Kidney (tissue), 14 donors: ENCODE data around the gene PRKCZ. TPM values are rescaled to one million over a fixed set of nuclear protein-coding genes. Genes with fewer than 3 reads are reported as not detected.

Experiments
- DNase-seq, 5 donors: peaks; one replicate each; pipeline ENCODE4 v3.0.0-alpha.2; 2013 to 2020
- FAIRE-seq: peaks from 2 replicates; lab custom pipeline; 2012; peaks lifted over from hg19 to GRCh38; lab: Jason Lieb, UNC
- H3K27ac ChIP-seq, 2 donors: one replicate each; pipeline ENCODE4 v1.7.0; 2013; ENCODE audit warnings: low read depth in 2 of 2, low read length in 2 of 2, inconsistent platforms in 1 of 2
- H3K27me3 ChIP-seq: one replicate; pipeline ENCODE4 v1.7.1; 2013; ENCODE audit warnings: low read length, inconsistent platforms; ENCODE audit not compliant: control insufficient read depth, insufficient read depth
- H3K36me3 ChIP-seq, 3 donors: one replicate each; pipeline versions ENCODE4 v1.7.0 to v1.7.1; 2013; ENCODE audit warnings: low read length in 3 of 3, control low read depth in 1 of 3, inconsistent platforms in 1 of 3; ENCODE audit not compliant: insufficient read depth in 3 of 3, control insufficient read depth in 2 of 3
- H3K4me1 ChIP-seq, 3 donors: one replicate each; pipeline versions ENCODE4 v1.7.0 to v1.7.1; 2013; ENCODE audit warnings: low read length in 3 of 3, inconsistent platforms in 1 of 3, low read depth in 1 of 3; ENCODE audit not compliant: control insufficient read depth in 2 of 3, insufficient read depth in 2 of 3
- H3K4me3 ChIP-seq, 3 donors: one replicate each; pipeline versions ENCODE4 v1.7.0 to v1.8.1; 2013; ENCODE audit warnings: low read length in 3 of 3, control low read depth in 1 of 3, inconsistent platforms in 1 of 3
- H3K9ac ChIP-seq, 3 donors: one replicate each; pipeline versions ENCODE4 v1.7.0 to v1.7.1; 2013; ENCODE audit warnings: low read length in 3 of 3, control low read depth in 1 of 3, inconsistent platforms in 1 of 3
- H3K9me3 ChIP-seq, 3 donors: one replicate each; pipeline versions ENCODE4 v1.7.0 to v1.7.1; 2013; ENCODE audit warnings: low read length in 3 of 3, control low read depth in 1 of 3, inconsistent platforms in 1 of 3; ENCODE audit not compliant: control insufficient read depth in 2 of 3, insufficient read depth in 1 of 3
- CTCF ChIP-seq: IDR thresholded peaks from 3 replicates; pipeline ENCODE4 v1.5.1; 2012; ENCODE audit warnings: mild to moderate bottlenecking, moderate library complexity, borderline replicate concordance; ENCODE audit not compliant: insufficient read depth; ENCODE audit errors: extremely low read depth
- intact Hi-C: fragments of 100-400 bp; cut with DNase I; formaldehyde crosslinking; loops from one replicate; pipeline ENCODE4 v1.11.1; 2022
- polyA plus RNA-seq: library from polyadenylated mRNA; stranded (reverse); fragments of 350-450 nt; fragmentation: Illumina TruSeq; extraction: RNeasy Lipid Tissue Mini Kit (QIAGEN cat#74804); gene quantifications from one replicate; pipeline ENCODE4 v1.2.3, GENCODE V29; 2014; ENCODE audit warnings: low read depth, low replicate concordance; ENCODE audit not compliant: insufficient read depth
- total RNA-seq: library from RNA; stranded (reverse); fragmentation: NEBNext Ultra II Directional; extraction: Animal tissue kit (Norgen Biotek cat#: 25700); gene quantifications from one replicate; pipeline ENCODE4 v1.2.1, GENCODE V29; 2021
- donor health status: control.
- donor health status: control.
- donor health status: control.
- donor health status: control.
- donor health status: control.
- donor health status: DM: yes; HTN: yes; CAD: no.
- donor health status: Normal renal cell carcinoma (clear cell type).

The PRKCZ gene
- total and polyA plus RNA-seq, 2 donors from 2014 or later: 24.7 to 42.4 TPM

- Histone ChIP-seq H3K4me3 (no peak overlapping the region), H3K36me3 (no peaks in the 10 kb centered on the region), H3K9ac (no peak overlapping the region), H3K9me3 (no peaks in the 10 kb centered on the region), H3K27me3 (peaks cover 5% of the 10 kb centered on the region), H3K4me1 (peaks cover 0 to 10% (median 0%) of the 10 kb centered on the region in 3 donors), H3K27ac (no peak overlapping the region)
- TF ChIP-seq CTCF: no peak
- intact Hi-C loops: no loop called here
- no peak for FAIRE-seq
- no peak for DNase-seq
These were observed 25.3 kb upstream of the PRKCZ start for GRCh38 chr1:2024887-2025286.

- H3K36me3 ChIP-seq: no peaks in the 10 kb centered on the region
- H3K4me3 ChIP-seq: no peak overlapping the region
- FAIRE-seq: no peak
- peak; percentile 54 to 84 (median 67) for DNase-seq
- H3K4me1 ChIP-seq: peaks cover 0 to 10% (median 0%) of the 10 kb centered on the region in 3 donors
- H3K9me3 ChIP-seq: no peaks in the 10 kb centered on the region
- H3K27me3 ChIP-seq: peaks cover 3% of the 10 kb centered on the region
- no peak overlapping the region for H3K9ac ChIP-seq
- no peak for TF ChIP-seq CTCF
- intact Hi-C loops: no loop called here
- peak overlapping the region in 1 of 2 donors; percentile 43 for H3K27ac ChIP-seq
These were observed 24.7 kb upstream of the PRKCZ start for GRCh38 chr1:2025491-2025981.

GRCh38 chr1:2027961-2028583 lies 22.1 kb upstream of the PRKCZ start:
- Histone ChIP-seq H3K9ac (no peak overlapping the region), H3K4me3 (no peak overlapping the region), H3K27me3 (no peaks in the 10 kb centered on the region), H3K9me3 (no peaks in the 10 kb centered on the region), H3K36me3 (no peaks in the 10 kb centered on the region), H3K4me1 (peaks cover 0 to 10% (median 0%) of the 10 kb centered on the region in 3 donors), H3K27ac (no peak overlapping the region)
- FAIRE-seq (no peak), DNase-seq (no peak)
- TF ChIP-seq CTCF: no peak
- intact Hi-C loops: no loop called here
